Tibial nerve (tissue), 4 donors: ENCODE data around the gene KIAA0232. TPM values are rescaled to one million over a fixed set of nuclear protein-coding genes. Genes with fewer than 3 reads are reported as not detected.
A peak's percentile ranks its signal among the peaks of the same experiment; 100 is the strongest.

Experiments
- DNase-seq, 2 donors: peaks; one replicate each; pipeline ENCODE4 v3.0.0-alpha.2; 2019; ENCODE audit warnings: low spot score in 2 of 2
- H3K27ac ChIP-seq, 4 donors: fragments of 200-600 bp; sonication (generic) in 3 of 4; one replicate each; pipeline ENCODE4 v1.5.1; 2017 to 2019; ENCODE audit warnings: mild to moderate bottlenecking in 1 of 4
- H3K27me3 ChIP-seq, 2 donors: fragments of 200-600 bp; sonication (generic) in 1 of 2; one replicate each; pipeline versions ENCODE4 v1.5.1 to v1.6.0; 2017 to 2019
- H3K36me3 ChIP-seq, 3 donors: fragments of 200-600 bp; sonication (generic); one replicate each; pipeline ENCODE4 v1.5.1; 2018 to 2019
- H3K4me1 ChIP-seq, 4 donors: fragments of 200-600 bp; sonication (generic) in 3 of 4; one replicate each; pipeline ENCODE4 v1.5.1; 2017 to 2019
- H3K4me3 ChIP-seq, 4 donors: fragments of 200-600 bp; sonication (generic) in 3 of 4; one replicate each; pipeline ENCODE4 v1.5.1; 2017 to 2019; ENCODE audit warnings: mild to moderate bottlenecking in 1 of 4, moderate library complexity in 1 of 4
- H3K9me3 ChIP-seq, 4 donors: fragments of 200-600 bp; sonication (generic) in 3 of 4; one replicate each; pipeline ENCODE4 v1.5.1; 2017 to 2019
- EP300 ChIP-seq, 2 donors: sonication (generic); formaldehyde crosslinking; IDR thresholded peaks; one replicate each; pipeline ENCODE4 v1.6.1; 2017; ENCODE audit warnings: antibody characterized with exemption in 2 of 2, mild to moderate bottlenecking in 1 of 2
- POLR2A ChIP-seq, 2 donors: fragments of 450-650 bp; IDR thresholded peaks; one replicate each; pipeline ENCODE4 v1.6.1; 2017; ENCODE audit warnings: antibody characterized with exemption in 2 of 2, mild to moderate bottlenecking in 2 of 2, moderate library complexity in 2 of 2
- WGBS, 2 donors: methylation state at CpG; one replicate each; pipeline ENCODE4 v1.1.5; 2018; 5-methylcytosine and 5-hydroxymethylcytosine counted together
- total RNA-seq, 4 donors: library from RNA; depleted of rRNA; stranded (reverse); fragments of >200 nt; gene quantifications; one replicate each; pipeline ENCODE4 v1.1.0, GENCODE V29; 2016
- TF ChIP-seq, protein P1 (sequence below), 5 experiments: fragments of 200-600 bp in 3 of 5; fragments of 450-650 bp in 2 of 5; sonication (generic) in 3 of 5; IDR thresholded peaks; one replicate each; pipeline ENCODE4 v1.5.1; 2016 to 2019; ENCODE audit warnings: antibody characterized with exemption in 5 of 5, mild to moderate bottlenecking in 3 of 5, moderate library complexity in 2 of 5

The KIAA0232 gene
- total RNA-seq, 4 donors from 2014 or later = 36.7 to 57.7 (median 47.0) TPM

DNA sequence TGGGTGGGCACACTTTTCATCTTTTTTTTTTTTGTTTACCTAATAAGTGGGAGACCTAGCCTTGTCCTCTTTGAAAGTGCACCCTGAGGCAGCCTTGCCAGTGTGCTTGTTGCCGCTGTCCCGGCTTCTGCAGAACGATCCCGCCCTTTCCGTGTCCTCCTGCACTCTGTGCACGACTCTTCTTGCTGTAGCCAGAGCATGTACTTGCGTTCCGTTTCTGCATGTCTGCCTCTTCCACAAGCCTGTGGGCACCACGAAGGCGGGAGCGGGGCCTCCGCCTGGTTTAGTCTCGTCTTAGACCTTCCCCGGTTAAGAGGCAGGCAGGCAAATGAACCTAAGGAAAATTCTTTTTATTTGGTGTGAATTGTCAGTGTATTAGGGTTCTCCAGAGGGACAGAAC lies 94.5 kb downstream of the KIAA0232 start:
- no peaks in the 10 kb centered on the region for H3K27me3 ChIP-seq
- H3K4me1 ChIP-seq = peaks cover 0 to 15% (median 0%) of the 10 kb centered on the region in 4 donors
- no peak overlapping the region for H3K27ac ChIP-seq
- no peak overlapping the region for H3K4me3 ChIP-seq
- peaks cover 0 to 92% (median 24%) of the 10 kb centered on the region in 3 donors for H3K36me3 ChIP-seq
- TF ChIP-seq, protein P1, sequence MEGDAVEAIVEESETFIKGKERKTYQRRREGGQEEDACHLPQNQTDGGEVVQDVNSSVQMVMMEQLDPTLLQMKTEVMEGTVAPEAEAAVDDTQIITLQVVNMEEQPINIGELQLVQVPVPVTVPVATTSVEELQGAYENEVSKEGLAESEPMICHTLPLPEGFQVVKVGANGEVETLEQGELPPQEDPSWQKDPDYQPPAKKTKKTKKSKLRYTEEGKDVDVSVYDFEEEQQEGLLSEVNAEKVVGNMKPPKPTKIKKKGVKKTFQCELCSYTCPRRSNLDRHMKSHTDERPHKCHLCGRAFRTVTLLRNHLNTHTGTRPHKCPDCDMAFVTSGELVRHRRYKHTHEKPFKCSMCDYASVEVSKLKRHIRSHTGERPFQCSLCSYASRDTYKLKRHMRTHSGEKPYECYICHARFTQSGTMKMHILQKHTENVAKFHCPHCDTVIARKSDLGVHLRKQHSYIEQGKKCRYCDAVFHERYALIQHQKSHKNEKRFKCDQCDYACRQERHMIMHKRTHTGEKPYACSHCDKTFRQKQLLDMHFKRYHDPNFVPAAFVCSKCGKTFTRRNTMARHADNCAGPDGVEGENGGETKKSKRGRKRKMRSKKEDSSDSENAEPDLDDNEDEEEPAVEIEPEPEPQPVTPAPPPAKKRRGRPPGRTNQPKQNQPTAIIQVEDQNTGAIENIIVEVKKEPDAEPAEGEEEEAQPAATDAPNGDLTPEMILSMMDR (IDR thresholded peaks at IDR 0.05) = no peak
- TF ChIP-seq EP300 (IDR thresholded peaks at IDR 0.05) (no peak), POLR2A (IDR thresholded peaks at IDR 0.05) (no peak)
- no peak for DNase-seq
- no peaks in the 10 kb centered on the region for H3K9me3 ChIP-seq
- 81 to 92% methylated on average over 14 of the region's 14 CpGs for WGBS, 2 donors

DNA sequence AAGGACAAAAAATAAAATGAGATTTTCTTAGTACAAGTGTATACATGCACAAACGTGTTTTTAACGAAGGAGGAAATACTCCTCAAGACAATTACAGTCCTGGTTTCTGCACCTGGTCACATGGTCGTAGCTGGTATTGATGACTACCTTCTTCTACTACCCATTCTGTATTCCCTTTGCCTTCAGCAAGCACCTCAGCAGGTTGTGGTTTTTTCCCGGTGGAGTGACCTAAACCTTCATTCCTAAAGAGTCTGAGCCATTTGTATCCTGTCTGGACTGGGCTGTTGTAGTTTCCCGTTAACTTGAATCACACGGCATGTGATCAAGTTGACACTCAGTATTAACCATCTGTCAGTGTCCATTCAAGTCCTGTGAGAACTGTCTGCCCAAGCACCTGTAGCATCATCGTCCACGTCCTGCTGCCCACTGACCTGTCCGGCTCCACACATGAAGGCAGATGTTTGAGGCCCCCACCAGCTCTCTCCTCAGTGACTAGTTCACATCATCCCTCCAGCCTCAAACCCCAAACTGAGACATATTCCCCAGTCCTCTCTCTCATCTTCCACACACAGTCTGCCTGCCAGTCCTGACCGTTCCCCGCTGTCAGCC lies 96.0 kb downstream of the KIAA0232 start:
- H3K27ac ChIP-seq = no peak overlapping the region
- no peaks in the 10 kb centered on the region for H3K27me3 ChIP-seq
- peaks cover 0 to 15% (median 0%) of the 10 kb centered on the region in 4 donors for H3K4me1 ChIP-seq
- TF ChIP-seq POLR2A (IDR thresholded peaks at IDR 0.05) (no peak), EP300 (IDR thresholded peaks at IDR 0.05) (no peak)
- H3K9me3 ChIP-seq = no peaks in the 10 kb centered on the region
- no peak overlapping the region for H3K4me3 ChIP-seq
- DNase-seq = no peak
- H3K36me3 ChIP-seq = peaks cover 0 to 92% (median 24%) of the 10 kb centered on the region in 3 donors
- 80 to 81% methylated on average over 11 of the region's 11 CpGs for WGBS, 2 donors

DNA sequence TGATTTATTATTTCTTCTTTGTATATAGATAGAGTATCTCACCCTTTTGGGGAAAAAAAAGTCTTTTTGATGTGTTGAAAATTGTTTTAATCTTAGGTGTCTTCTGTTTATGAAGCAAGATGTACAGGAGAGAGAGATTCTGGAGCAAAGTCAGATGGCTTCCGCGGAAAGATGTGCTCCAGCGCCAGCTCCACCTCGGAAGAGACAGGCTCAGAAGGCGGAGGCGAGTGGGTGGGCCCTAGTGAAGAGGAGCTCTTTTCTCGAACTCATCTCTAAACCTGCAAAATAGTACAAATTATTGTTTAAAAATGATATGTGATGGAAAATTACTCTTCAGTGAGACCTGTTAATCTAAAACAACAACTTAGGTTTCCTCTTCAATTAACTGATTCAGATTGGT lies 98.2 kb downstream of the KIAA0232 start:
- TF ChIP-seq POLR2A (IDR thresholded peaks at IDR 0.05) = no peak
- no peak for TF ChIP-seq EP300 (IDR thresholded peaks at IDR 0.05)
- TF ChIP-seq, protein P1 (IDR thresholded peaks at IDR 0.05) = no peak
- Histone ChIP-seq H3K27me3 (no peaks in the 10 kb centered on the region), H3K9me3 (no peaks in the 10 kb centered on the region), H3K4me1 (peaks cover 0 to 3% (median 1%) of the 10 kb centered on the region in 4 donors), H3K4me3 (no peak overlapping the region), H3K27ac (no peak overlapping the region), H3K36me3 (peaks cover 0 to 82% (median 24%) of the 10 kb centered on the region in 3 donors)
- WGBS, 2 donors = 84 to 89% methylated on average over 7 of the region's 7 CpGs
- DNase-seq = no peak

DNA sequence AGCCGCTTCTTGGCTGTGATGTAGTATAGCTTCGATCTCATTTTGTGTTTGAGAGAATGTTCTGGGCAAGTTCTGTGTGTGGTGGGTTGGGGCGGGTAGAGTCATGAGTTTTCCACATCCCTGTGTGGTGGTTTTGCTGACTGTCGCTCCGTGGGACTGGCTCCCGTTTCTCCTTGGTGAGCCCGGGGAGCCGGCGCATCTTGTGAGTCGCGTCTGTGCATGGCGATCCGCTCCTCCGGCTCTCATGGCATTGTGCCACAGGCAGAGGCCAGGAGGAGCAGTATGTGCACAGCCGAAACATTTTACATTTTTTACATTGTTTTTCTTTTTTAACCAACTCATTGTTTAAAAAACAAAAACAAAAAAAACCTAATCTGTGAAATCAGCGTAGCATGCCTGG lies 99.4 kb downstream of the KIAA0232 start:
- Histone ChIP-seq H3K4me1 (peaks cover 0 to 15% (median 10%) of the 10 kb centered on the region in 4 donors), H3K9me3 (no peaks in the 10 kb centered on the region), H3K27me3 (no peaks in the 10 kb centered on the region), H3K36me3 (peaks cover 0 to 70% (median 24%) of the 10 kb centered on the region in 3 donors), H3K4me3 (no peak overlapping the region), H3K27ac (no peak overlapping the region)
- no peak for DNase-seq
- 76 to 77% methylated on average over 16 of the region's 16 CpGs for WGBS, 2 donors
- TF ChIP-seq POLR2A (IDR thresholded peaks at IDR 0.05) = no peak
- TF ChIP-seq EP300 (IDR thresholded peaks at IDR 0.05) = no peak

DNA sequence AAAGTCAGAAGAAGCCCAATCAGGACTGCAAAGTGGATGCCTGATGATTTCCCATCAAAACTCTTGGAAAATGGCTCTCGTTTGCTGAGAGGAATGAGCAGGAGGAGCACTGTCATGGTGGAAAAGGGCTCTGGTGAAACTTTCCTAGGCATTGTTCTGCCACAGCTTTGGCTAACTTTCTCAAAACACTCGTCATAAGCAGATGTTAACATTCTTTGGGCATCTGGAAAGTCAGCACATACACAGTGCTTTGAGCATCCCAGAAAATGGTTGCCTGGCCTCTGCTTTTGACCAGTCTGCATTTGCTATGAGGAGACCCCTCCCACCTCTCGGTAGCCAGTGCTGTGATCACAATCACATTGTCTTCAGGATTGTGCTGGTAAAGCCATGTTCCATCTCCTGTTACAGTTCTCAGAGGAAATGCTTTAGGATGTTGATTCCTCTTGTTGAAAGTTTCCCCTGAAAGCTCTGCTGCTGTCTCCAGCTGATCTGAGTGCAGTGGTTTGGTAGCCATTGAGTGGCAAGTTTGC lies 101.9 kb downstream of the KIAA0232 start:
- TF ChIP-seq, protein P1 (IDR thresholded peaks at IDR 0.05) = no peak
- TF ChIP-seq POLR2A (IDR thresholded peaks at IDR 0.05) (no peak), EP300 (IDR thresholded peaks at IDR 0.05) (no peak)
- H3K27ac ChIP-seq = no peak overlapping the region
- no peak for DNase-seq
- WGBS, 2 donors = 63 to 70% methylated on average over 3 of the region's 3 CpGs
- no peak overlapping the region for H3K4me3 ChIP-seq
- H3K36me3 ChIP-seq = peaks cover 0 to 45% (median 10%) of the 10 kb centered on the region in 3 donors
- H3K4me1 ChIP-seq = peaks cover 0 to 34% (median 18%) of the 10 kb centered on the region in 4 donors
- H3K9me3 ChIP-seq = no peaks in the 10 kb centered on the region
- no peaks in the 10 kb centered on the region for H3K27me3 ChIP-seq

DNA sequence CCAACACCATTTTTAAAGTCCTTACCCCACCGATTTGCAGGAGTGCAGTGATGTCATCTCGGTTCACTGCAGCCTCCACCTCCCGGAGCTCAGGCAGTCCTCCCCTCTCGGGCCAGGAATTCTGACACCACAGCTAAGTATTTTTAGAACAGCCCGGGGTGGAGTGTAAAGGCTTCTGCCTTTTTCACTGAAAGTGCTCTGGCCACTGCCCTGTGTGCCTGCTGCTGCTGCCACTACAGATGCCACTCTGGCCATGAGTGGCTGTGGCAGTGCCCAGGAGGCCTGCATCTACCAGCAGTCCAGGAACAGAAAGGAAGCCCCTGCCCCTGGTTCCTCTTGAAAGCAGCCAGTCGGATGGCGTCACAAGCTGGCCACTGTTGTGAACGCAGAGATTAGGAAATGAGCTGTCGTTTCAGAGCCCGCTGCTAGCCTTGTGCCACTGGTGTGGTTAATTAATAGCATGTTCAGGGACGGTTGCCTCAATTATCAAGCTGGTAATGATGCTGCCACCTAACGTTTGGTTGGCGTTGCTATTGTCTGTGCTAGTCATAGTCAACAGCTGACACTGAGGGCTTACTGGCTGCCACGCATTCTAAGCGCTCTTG lies 103.5 kb downstream of the KIAA0232 start:
- TF ChIP-seq, protein P1 (IDR thresholded peaks at IDR 0.05) = peak; percentile 12 to 46 (median 18)
- TF ChIP-seq EP300 (IDR thresholded peaks at IDR 0.05) = peak in 1 of 2 donors; percentile 19
- no peak for TF ChIP-seq POLR2A (IDR thresholded peaks at IDR 0.05)
- 31 to 35% methylated on average over 15 of the region's 15 CpGs for WGBS, 2 donors
- no peak overlapping the region for H3K4me3 ChIP-seq
- H3K27ac ChIP-seq = peak overlapping the region in 3 of 4 donors; percentile 54 to 77 (median 55)
- H3K36me3 ChIP-seq = peaks cover 0 to 33% (median 8%) of the 10 kb centered on the region in 3 donors
- peak; percentile 23 to 45 for DNase-seq
- H3K9me3 ChIP-seq = peaks cover 0 to 7% (median 0%) of the 10 kb centered on the region in 4 donors
- peaks cover 0 to 34% (median 18%) of the 10 kb centered on the region in 4 donors for H3K4me1 ChIP-seq
- no peaks in the 10 kb centered on the region for H3K27me3 ChIP-seq
